A549 treated with Hydrocortisone at 1 μM for 4 hours (cell line): ENCODE measurements around the gene TCTN2. TPM values are rescaled to one million over a fixed set of nuclear protein-coding genes. Genes with fewer than 3 reads are reported as not detected.

Source experiments
- total RNA-seq: library from RNA; stranded (reverse); fragments of 200-300 nt; extraction: Qiagen RNA extraction; gene quantifications from 5 replicates; pipeline ENCODE4 v1.2.3, GENCODE V29; 2022

Gene TCTN2
- total RNA-seq, result 11.2 to 14.1 TPM (median 12.8 TPM) in 5 replicates

GRCh38 chr12:123670882-123671728, at the start of gene TCTN2:
Gene TCTN2, plus strand, starts transcription at chr12:123671113. Its CDS starts 128 bp downstream, at chr12:123671241.

GRCh38 chr12:123633379-123634141, 37.4 kb upstream of the TCTN2 start, which contains the start of the genes EIF2B1 and GTF2H3:
Gene EIF2B1, minus strand, starts transcription at chr12:123633686. Its CDS starts 129 bp downstream, at chr12:123633557.
Gene GTF2H3, plus strand, starts transcription at chr12:123633829. Its CDS starts 31 bp downstream, at chr12:123633860.

Other genes with a start within 250 kb of the TCTN2 start
- gene RILPL2, start 234.4 kb upstream of the TCTN2 start, total RNA-seq, result 1.4 to 1.6 TPM (median 1.5 TPM) in 5 replicates
- 17.8 to 20.3 TPM (median 18.6 TPM) in 5 replicates for gene SNRNP35, start 213.0 kb upstream of the TCTN2 start, total RNA-seq
- gene RILPL1, start 137.4 kb upstream of the TCTN2 start, total RNA-seq, result 10.6 to 13.3 TPM (median 11.8 TPM) in 5 replicates
- gene TMED2, start 86.6 kb upstream of the TCTN2 start, total RNA-seq, result 168 to 206 TPM (median 197 TPM) in 5 replicates
- gene DDX55, start 69.0 kb upstream of the TCTN2 start, total RNA-seq, result 29.2 to 33.1 TPM (median 30.0 TPM) in 5 replicates
- 31.1 to 47.0 TPM (median 35.6 TPM) in 5 replicates for gene EIF2B1, start 37.4 kb upstream of the TCTN2 start, total RNA-seq
- 24.3 to 53.4 TPM (median 25.0 TPM) in 5 replicates for gene GTF2H3, start 37.3 kb upstream of the TCTN2 start, total RNA-seq
- 17.9 to 24.1 TPM (median 21.1 TPM) in 5 replicates for gene ATP6V0A2, start 41.2 kb downstream of the TCTN2 start, total RNA-seq
- gene DNAH10, start 91.2 kb downstream of the TCTN2 start, total RNA-seq, result 0.14 to 0.31 TPM (median 0.22 TPM) in 5 replicates